ENCODE measurements around the gene SLC10A7. TPM values are rescaled to one million over a fixed set of nuclear protein-coding genes. Genes with fewer than 3 reads are reported as not detected.

The SLC10A7 gene
- total and polyA plus RNA-seq, 8 donors: 1.8 to 36.0 (median 10.4) TPM

GRCh38 chr4:146453181-146453807, 68.4 kb downstream of the SLC10A7 start:
- Histone ChIP-seq H3K9me3 (no peaks in the 10 kb centered on the region), H3K4me3 (no peak overlapping the region), H3K4me1 (peaks cover 0 to under 1% (median 0%) of the 10 kb centered on the region in 4 donors), H3K27ac (no peak overlapping the region), H3K36me3 (no peaks in the 10 kb centered on the region), H3K27me3 (no peaks in the 10 kb centered on the region)
- intact Hi-C loops (cut with DNase I; ENCODE audit: low total_unique reads): no loop called here
- DNase-seq: no peak
- WGBS, 5 donors: 76 to 88% (median 86%) methylated on average over 5 of the region's 5 CpGs
- TF ChIP-seq EP300 (IDR thresholded peaks at IDR 0.05) (no peak), POLR2A (IDR thresholded peaks at IDR 0.05) (no peak), POLR2AphosphoS5 (IDR thresholded peaks at IDR 0.05) (no peak), CTCF (IDR thresholded peaks at IDR 0.05) (no peak)

- no peak for TF ChIP-seq EP300 (IDR thresholded peaks at IDR 0.05)
- intact Hi-C loops (cut with DNase I; ENCODE audit: low total_unique reads): no loop called here
- H3K36me3 ChIP-seq: peaks cover 0 to 4% (median 2%) of the 10 kb centered on the region in 4 donors
These were observed 71.2 kb downstream of the SLC10A7 start for GRCh38 chr4:146450524-146450923.

GRCh38 chr4:146446555-146446954, 75.2 kb downstream of the SLC10A7 start:
- intact Hi-C loops (cut with DNase I; ENCODE audit: low total_unique reads): no loop called here
- Histone ChIP-seq H3K4me3 (no peak overlapping the region), H3K27me3 (no peaks in the 10 kb centered on the region), H3K4me1 (peaks cover 0 to 11% (median 3%) of the 10 kb centered on the region in 4 donors), H3K9me3 (no peaks in the 10 kb centered on the region), H3K27ac (no peak overlapping the region), H3K36me3 (peaks cover 0 to 9% (median 5%) of the 10 kb centered on the region in 4 donors)
- TF ChIP-seq EP300 (IDR thresholded peaks at IDR 0.05) (no peak), POLR2A (IDR thresholded peaks at IDR 0.05) (no peak), POLR2AphosphoS5 (IDR thresholded peaks at IDR 0.05) (no peak), CTCF (IDR thresholded peaks at IDR 0.05) (no peak)
- 95 to 99% (median 97%) methylated on average over 4 of the region's 4 CpGs for WGBS, 5 donors
- DNase-seq: no peak

More at GRCh38 chr4:146450524-146450923, 71.2 kb downstream of the SLC10A7 start:
- no peak overlapping the region for H3K27ac ChIP-seq
- H3K9me3 ChIP-seq: no peaks in the 10 kb centered on the region
- H3K4me1 ChIP-seq: no peaks in the 10 kb centered on the region
- no peak overlapping the region for H3K4me3 ChIP-seq
- no peaks in the 10 kb centered on the region for H3K27me3 ChIP-seq
- DNase-seq: no peak

GRCh38 chr4:146445198-146446150, 76.3 kb downstream of the SLC10A7 start:
- DNase-seq: no peak
- TF ChIP-seq POLR2A (IDR thresholded peaks at IDR 0.05) (no peak), CTCF (IDR thresholded peaks at IDR 0.05) (no peak), EP300 (IDR thresholded peaks at IDR 0.05) (no peak), POLR2AphosphoS5 (IDR thresholded peaks at IDR 0.05) (no peak)

More at GRCh38 chr4:146445198-146446150, 76.3 kb downstream of the SLC10A7 start:
- H3K9me3 ChIP-seq: no peaks in the 10 kb centered on the region
- H3K27me3 ChIP-seq: no peaks in the 10 kb centered on the region
- H3K36me3 ChIP-seq: peaks cover 0 to 9% (median 5%) of the 10 kb centered on the region in 4 donors
- 96 to 98% (median 97%) methylated on average over 37 of the region's 37 CpGs for WGBS, 5 donors
- peaks cover 0 to 11% (median 3%) of the 10 kb centered on the region in 4 donors for H3K4me1 ChIP-seq
- intact Hi-C loops (cut with DNase I; ENCODE audit: low total_unique reads): no loop called here
- no peak overlapping the region for H3K27ac ChIP-seq
- H3K4me3 ChIP-seq: no peak overlapping the region
